Mammary epithelial cell (primary cell): ENCODE results near the gene C9orf50.
A peak's percentile ranks its signal among the peaks of the same experiment; 100 is the strongest.

Experiments used
- EZH2 ChIP-seq: IDR thresholded peaks from 2 replicates; pipeline ENCODE4 v1.6.1; 2012; ENCODE audit warnings: low read length, inconsistent platforms, borderline replicate concordance
- TF ChIP-seq, protein P1 (sequence below), 2 donors: IDR thresholded peaks in 1 of 2; conservative IDR thresholded peaks in 1 of 2; 2 replicates each; pipeline ENCODE4 v1.5.1; 2011 to 2012; ENCODE audit warnings: inconsistent platforms in 2 of 2, low read length in 2 of 2, mild to moderate bottlenecking in 2 of 2, control low read depth in 1 of 2, low read depth in 1 of 2; ENCODE audit not compliant: insufficient read depth in 1 of 2; ENCODE audit errors: extremely low read depth in 1 of 2

- TF ChIP-seq, protein P1, sequence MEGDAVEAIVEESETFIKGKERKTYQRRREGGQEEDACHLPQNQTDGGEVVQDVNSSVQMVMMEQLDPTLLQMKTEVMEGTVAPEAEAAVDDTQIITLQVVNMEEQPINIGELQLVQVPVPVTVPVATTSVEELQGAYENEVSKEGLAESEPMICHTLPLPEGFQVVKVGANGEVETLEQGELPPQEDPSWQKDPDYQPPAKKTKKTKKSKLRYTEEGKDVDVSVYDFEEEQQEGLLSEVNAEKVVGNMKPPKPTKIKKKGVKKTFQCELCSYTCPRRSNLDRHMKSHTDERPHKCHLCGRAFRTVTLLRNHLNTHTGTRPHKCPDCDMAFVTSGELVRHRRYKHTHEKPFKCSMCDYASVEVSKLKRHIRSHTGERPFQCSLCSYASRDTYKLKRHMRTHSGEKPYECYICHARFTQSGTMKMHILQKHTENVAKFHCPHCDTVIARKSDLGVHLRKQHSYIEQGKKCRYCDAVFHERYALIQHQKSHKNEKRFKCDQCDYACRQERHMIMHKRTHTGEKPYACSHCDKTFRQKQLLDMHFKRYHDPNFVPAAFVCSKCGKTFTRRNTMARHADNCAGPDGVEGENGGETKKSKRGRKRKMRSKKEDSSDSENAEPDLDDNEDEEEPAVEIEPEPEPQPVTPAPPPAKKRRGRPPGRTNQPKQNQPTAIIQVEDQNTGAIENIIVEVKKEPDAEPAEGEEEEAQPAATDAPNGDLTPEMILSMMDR (conservative IDR thresholded peaks at IDR 0.05 in 1 of 2, IDR thresholded peaks at IDR 0.05 in 1 of 2; ENCODE audit: extremely low read depth in 1 of 2, insufficient read depth in 1 of 2, low read depth in 1 of 2, low read length in 2 of 2) = peak; percentile 78 to 96
- TF ChIP-seq EZH2 = no peak
These were observed 21.1 kb upstream of the C9orf50 start, which contains the start of gene ASB6 for GRCh38 chr9:129641750-129642585.
